ENCODE data around the gene NOL4L. TPM values are rescaled to one million over a fixed set of nuclear protein-coding genes. Genes with fewer than 3 reads are reported as not detected.

NOL4L gene
- total RNA-seq, 1 donor from 2014 or later: 44.1 TPM

DNA sequence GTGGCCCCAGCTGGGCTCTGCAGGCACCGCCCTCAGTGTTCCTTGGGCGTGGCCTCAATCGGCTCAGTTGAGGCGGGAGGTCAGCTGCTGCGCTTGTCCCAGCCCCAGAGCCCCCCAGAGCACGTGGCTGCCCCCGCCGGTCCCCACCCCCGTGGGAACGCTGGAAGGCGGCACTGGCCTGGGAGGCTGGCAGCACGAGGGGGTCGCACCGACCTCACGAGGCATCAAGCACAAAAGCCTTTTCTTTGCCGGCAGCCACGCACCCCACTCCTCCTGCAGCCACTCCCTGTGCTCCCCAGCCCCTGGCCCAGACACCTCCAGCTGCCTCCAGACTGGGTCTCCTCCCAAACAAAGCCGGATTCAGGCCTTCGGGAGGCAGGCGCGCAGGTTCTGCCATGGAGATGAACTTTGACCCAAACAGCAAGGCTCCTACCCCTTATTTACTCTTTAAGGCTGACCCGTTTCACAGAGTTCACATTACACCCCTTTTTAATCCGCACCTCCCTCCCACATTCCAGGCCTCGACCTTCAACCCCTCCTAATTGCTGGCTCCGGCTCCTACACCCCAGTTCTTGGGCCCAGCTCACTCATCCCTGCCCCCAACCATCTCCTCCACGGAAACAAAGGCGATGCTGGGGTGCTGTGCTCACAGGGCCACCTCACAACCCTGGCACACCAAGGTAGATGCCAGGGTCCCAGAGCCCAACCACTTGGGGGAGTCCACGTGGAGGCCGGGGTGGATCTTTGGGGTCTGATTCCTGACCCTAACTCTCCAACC, 111.7 kb downstream of the NOL4L start:
- H3K4me3 ChIP-seq (ENCODE audit: low read depth, low read length): peak overlapping the region; percentile 15
- DNase-seq (ENCODE audit: low read depth): no peak
- TF ChIP-seq, protein P1, sequence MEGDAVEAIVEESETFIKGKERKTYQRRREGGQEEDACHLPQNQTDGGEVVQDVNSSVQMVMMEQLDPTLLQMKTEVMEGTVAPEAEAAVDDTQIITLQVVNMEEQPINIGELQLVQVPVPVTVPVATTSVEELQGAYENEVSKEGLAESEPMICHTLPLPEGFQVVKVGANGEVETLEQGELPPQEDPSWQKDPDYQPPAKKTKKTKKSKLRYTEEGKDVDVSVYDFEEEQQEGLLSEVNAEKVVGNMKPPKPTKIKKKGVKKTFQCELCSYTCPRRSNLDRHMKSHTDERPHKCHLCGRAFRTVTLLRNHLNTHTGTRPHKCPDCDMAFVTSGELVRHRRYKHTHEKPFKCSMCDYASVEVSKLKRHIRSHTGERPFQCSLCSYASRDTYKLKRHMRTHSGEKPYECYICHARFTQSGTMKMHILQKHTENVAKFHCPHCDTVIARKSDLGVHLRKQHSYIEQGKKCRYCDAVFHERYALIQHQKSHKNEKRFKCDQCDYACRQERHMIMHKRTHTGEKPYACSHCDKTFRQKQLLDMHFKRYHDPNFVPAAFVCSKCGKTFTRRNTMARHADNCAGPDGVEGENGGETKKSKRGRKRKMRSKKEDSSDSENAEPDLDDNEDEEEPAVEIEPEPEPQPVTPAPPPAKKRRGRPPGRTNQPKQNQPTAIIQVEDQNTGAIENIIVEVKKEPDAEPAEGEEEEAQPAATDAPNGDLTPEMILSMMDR (conservative IDR thresholded peaks at IDR 0.05; ENCODE audit: low read depth, low read length): no peak

DNA sequence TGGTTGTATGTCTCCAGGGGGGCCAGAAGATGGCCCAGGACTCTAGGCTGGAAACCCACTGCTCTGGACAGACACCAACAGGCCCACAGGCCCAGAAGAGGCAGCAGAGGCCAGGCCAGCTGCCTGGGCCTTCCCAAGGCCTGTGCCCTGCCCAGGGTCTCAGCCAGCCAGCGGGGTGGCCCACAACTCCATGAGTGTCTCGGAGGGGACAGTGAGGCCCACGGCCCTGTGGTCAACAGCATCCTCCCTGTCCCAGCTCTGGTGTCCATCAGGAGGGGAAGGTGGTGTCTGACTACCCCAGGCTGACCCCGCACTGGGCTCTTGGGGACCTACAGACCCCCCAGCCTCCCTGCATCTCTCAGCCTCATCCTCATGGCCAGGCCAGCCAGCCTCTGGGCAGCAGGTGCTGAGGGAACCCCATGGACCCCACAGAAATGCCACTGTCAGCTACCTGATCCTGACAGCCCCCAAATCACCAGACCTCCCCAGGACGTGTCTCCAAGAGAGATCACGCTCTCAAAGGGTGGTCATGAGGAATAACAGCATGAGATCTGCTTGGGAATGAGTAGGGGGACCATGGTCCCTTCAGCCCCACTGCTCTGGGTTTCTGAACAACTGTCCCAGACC, 112.4 kb downstream of the NOL4L start:
- TF ChIP-seq, protein P1 (conservative IDR thresholded peaks at IDR 0.05; ENCODE audit: low read depth, low read length): no peak
- H3K4me3 ChIP-seq (ENCODE audit: low read depth, low read length): no peak overlapping the region
- no peak for DNase-seq (ENCODE audit: low read depth)

DNA sequence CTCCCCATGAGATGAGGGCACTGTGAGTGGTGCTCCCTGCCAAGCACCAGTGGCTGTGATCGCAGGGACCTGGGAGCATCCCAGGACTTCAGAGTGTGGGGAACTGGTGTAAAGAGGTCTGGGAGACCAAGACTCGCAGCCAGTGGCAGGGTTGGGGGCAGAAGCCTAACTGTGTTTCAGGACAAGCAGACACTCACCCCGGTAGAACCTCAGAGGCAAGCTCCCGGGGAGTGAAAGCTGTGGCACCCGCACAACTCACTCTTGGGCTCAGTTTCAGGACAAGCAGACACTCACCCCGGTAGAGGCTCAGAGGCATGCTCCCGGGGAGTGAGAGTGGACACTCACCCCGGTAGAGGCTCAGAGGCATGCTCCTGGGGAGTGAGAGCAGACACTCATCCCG, 114.2 kb downstream of the NOL4L start:
- no peak overlapping the region for H3K4me3 ChIP-seq (ENCODE audit: low read depth, low read length)
- DNase-seq (ENCODE audit: low read depth): no peak

DNA sequence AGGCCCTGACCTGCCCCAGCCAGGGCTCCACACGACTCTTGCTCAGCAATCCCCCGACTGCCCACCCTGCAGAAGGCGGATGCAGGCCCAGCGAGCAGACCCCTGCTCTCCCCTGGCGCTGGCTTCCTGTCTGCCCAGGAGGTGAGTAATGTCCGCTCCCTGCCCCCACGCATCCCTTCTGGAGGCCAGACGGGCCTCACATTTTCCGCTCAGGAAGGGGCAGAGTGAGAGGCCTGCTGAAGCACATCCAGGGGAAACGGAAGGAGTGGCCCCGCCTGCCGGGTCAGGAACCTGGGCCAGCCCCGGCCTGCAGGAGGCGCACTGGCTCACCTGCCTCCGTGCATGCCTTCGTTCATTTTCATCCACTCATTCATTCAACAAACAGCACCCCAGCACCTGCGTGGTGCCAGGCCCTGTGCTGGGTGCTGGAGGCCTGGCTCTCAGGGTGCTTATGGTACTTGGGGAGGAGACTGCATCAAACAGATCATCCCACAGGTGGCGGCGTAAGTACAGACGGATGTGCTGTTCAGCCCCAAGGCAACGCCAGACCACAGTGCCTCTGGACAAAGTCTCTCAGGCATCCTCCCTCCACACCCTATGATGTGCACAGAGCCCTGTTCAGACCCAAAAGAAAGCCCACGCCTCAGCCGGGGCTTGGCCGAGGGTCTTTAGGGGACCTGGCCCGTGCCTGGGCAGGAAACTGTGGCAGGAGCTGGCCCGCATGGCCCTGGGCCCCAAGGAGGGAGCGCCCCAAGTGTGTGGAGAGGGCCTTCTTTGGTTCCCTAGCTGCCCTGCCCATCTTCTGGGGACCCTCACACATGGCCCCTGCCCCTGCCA, 114.9 kb downstream of the NOL4L start:
- TF ChIP-seq, protein P1 (conservative IDR thresholded peaks at IDR 0.05; ENCODE audit: low read depth, low read length): peak; percentile 43
- DNase-seq (ENCODE audit: low read depth): no peak
- no peak overlapping the region for H3K4me3 ChIP-seq (ENCODE audit: low read depth, low read length)

More for the DNA sequence above, 114.2 kb downstream of the NOL4L start:
- TF ChIP-seq, protein P1 (conservative IDR thresholded peaks at IDR 0.05; ENCODE audit: low read depth, low read length): no peak

DNA sequence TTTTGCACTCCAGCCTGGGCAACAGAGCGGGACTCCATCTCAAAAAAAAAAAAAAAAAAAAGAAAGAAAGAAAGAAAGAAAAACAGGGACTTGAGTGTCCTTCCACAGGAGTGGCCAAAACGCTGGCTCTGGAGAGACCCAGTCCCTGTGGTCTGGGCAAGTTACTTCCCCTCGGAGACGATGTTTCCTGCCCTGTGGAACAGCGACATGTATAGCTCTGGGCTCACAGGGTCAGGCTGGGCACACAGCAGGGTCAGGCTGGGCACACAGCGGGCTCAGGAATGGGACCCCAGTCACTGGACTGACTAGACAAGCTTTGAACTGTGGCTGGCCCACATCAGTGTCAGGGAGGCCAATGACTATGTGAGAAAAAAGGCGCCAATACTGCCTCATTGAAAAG, 116.3 kb downstream of the NOL4L start:
- TF ChIP-seq, protein P1 (conservative IDR thresholded peaks at IDR 0.05; ENCODE audit: low read depth, low read length): no peak
- no peak for DNase-seq (ENCODE audit: low read depth)
- H3K4me3 ChIP-seq (ENCODE audit: low read depth, low read length): no peak overlapping the region

DNA sequence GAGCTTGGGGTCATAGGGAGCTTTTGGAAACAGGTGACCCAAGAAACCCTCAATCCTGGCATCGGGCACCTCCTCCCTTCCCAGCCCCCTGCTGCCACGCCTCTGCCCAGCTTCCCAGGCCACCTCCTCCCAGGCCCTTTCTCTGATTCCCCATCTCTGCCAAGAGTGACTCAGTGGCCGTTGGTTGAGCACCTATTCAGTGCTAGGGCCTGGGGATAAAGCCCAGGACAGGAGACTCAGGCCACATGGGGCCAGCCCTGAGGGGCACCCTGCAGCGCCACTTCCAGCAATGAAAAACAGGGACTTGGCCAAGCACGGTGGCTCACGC, 116.9 kb downstream of the NOL4L start:
- no peak for DNase-seq (ENCODE audit: low read depth)
- H3K4me3 ChIP-seq (ENCODE audit: low read depth, low read length): no peak overlapping the region
- TF ChIP-seq, protein P1 (conservative IDR thresholded peaks at IDR 0.05; ENCODE audit: low read depth, low read length): no peak
